NCI-H187 treated with DMSO at 0.1 percent for 48 hours (cell line): ENCODE data around the gene TIMM22.
"Not testable (repeated sequence)": the region's sequence is repeated elsewhere in the genome, so short reads cannot be mapped to it uniquely, and the experiment has no call there.

ENCODE experiments used
- DNase-seq: peaks from one replicate; lab custom pipeline; 2025; lab: John Stamatoyannopoulos, UW

The TIMM22 gene

GRCh38 chr17:973053-973452 lies 23.9 kb upstream of the TIMM22 start:
- DNase-seq = no peak

DNA sequence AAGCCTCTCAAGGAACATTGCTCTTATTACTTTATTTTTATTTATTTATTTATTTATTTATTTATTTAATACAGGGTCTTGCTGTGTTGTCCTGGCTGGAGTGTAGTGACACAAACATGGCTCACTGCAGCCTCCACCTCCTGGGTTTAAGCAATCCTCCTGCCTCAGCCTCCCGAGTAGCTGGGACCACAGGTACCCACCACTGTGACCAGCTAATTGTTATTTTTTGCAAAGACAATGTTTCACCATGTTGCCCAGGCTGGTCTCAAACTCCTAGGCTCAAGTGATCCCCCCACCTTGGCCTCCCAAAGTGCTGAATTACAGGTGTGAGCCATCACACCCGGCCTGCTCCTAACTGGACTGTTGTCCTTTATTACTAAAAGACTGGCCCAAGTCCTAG lies 22.2 kb upstream of the TIMM22 start:
- not testable (repeated sequence) for DNase-seq

GRCh38 chr17:975371-975915 lies 21.5 kb upstream of the TIMM22 start:
- DNase-seq = no peak

GRCh38 chr17:976312-976711 lies 20.6 kb upstream of the TIMM22 start:
- DNase-seq = no peak

DNA sequence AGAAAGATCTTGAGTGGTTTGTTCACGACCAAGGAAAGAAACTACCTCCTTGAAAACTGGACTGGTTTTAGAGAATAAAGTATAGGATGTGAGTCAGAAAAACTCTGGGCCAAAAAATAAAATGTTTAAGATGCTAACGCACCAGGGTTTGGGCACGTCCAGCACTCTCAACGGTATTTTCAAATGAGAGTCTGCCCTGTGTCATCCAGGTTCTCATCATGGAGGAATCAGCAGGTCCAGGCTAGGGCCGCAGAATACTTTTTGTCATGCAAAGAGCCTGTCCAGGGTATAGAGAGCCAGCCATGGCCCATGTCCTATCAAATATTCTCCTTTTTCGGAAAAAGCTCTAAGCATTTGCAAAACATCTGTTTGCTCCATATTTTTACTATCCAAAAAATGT lies 19.8 kb upstream of the TIMM22 start:
- no peak for DNase-seq

DNA sequence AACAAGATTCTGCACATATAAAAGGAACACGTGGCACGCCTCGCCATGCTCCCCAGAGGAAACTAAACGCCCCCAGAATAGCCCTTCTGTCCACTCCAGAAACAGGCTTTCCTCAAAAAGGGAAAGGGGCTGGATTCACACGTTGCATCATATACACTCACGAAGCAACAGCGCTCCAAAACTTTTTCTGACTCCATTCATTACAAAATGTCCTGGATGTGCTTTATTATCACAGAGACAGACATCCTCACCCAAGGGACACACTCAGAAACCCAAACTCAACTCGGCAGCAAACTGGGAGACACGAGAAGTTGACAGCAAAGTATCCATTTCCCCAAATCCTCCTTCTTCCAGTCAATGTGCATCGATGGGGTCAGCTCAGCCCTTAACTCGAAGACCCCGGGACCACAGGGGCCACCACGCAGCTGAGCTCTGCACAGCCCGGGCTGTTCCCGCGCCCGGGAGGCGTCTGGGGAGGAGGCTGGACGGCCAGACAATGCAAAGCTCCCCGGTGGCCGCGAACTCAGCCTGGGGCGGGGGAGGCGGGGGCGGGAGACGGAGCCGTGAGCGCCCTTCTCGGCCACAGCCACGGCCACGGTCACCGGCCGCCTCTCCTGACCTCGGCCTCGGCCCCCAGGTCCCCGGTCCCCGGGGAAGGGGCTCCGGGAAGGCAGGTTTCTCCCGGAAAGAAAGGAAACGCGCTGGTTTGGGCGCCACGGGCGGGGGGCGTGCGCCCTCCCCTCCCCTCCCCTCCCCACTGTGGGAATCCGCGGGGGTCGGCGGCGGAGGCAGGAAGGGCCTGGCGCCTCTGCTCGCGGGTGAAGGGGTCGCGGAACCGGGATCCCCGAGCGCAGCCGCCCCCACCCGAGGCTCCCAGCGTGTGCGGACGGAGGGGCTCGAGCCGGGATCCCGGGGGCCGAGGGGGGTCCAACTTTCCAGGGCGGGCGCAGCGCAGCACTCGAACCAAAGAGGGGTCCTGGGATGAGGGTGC lies 18.5 kb upstream of the TIMM22 start:
- DNase-seq = no peak

DNA sequence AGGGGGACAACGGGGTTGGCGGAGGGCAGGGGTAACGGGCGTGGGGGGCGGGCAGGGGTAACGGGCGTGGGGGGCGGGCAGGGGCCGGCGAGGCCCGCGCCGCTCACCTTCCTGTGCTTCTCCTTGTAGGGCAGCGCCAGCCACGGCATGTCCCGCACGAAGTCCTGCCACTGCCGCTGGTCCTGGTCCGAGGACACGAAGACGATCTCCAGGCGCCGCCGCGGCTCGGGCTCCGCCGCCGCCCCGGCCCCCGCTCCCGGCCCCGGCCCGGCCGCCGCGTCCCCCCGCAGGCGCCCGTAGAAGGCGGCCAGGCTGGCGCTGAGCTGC lies 17.8 kb upstream of the TIMM22 start:
- no peak for DNase-seq

- no peak for DNase-seq
These were observed 17.2 kb upstream of the TIMM22 start, which contains the start of gene NXN for GRCh38 chr17:979539-980405. NXN (minus strand) TSS chr17:979776.

DNA sequence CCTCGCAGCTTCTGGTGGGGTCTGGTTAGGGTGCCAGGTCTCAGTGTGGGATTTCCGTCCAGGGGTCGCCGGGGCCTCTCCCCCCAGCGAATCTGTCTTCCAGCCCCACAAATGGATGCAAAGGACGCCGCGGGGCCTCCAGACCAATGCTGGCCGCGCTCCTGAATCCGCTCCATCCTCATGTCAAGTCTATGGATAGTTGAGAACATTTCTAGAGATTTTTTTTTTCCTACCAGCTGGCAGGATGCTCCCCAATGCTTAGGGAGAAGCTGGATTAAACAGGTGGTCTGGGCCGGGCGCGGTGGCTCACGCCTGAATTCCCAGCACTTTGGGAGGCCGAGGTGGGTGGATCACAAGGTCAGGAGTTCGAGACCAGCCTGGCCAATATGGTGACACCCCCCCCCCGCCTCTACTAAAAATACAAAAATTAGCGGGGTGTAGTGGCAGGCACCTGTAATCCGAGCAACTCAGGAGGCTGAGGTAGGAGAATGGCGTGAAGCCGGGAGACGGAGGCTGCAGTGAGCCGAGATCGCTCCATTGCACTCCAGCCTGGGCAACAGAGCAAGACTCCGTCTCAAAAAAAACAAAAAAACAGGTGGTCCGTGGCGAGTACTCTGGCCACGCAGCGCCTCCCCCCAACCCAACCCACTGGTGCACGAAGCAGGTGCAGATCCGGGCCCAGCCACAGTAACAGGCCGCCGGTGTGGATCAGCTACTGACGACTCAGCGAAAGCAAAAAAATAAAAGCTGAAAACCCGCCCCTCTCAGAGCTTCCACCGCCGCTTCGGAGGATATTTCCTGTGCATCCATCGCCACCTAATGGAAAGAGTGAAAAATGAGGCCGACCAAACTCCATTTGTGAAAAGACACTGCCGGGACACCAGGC lies 16.3 kb upstream of the TIMM22 start:
- no peak for DNase-seq

GRCh38 chr17:981292-981658 lies 15.7 kb upstream of the TIMM22 start:
- no peak for DNase-seq

GRCh38 chr17:983921-984320 lies 13.0 kb upstream of the TIMM22 start:
- DNase-seq = no peak

GRCh38 chr17:986322-986929 lies 10.5 kb upstream of the TIMM22 start:
- DNase-seq = no peak

DNA sequence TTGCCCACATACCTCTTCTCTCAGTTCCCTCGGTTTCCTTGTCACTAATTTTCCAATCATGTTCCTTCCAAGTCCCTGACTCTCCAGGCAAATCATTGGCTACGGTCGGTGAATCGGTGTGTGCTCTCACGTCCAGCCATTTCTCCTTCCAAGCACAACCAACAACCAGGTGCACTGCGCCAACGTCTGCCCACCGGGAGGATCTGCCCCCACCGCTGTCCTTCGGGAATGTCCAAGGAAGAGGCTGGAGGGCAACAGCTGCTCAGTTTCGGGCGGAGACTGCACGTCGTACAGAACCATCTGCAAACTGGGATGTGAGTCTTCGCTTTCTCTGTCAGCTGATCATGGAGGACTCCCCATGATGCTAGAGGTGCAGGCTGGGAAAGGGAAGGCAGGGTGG lies 9.0 kb upstream of the TIMM22 start:
- DNase-seq = no peak

GRCh38 chr17:988561-988960 lies 8.4 kb upstream of the TIMM22 start:
- DNase-seq = no peak

DNA sequence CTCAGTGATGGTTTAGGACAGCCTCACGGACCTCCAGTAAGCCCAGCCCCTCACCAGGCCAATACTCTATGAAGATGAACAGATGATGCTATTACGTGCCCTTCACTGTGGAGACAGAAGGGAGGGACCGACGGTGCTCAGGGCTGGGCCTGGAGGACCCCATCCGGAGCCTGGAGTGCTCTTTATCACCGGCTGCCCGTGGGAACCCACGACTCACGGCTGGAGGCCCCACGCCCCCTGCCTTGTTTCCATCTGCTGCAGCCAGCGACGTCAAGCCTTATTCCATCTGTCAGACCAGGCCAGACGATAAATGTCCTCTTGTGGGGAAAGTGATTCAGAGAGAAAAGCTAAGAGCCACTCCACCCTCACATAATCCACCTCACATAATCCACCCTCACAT lies 4.0 kb upstream of the TIMM22 start:
- DNase-seq = no peak

- not testable (repeated sequence) for DNase-seq
These were observed 1.6 kb upstream of the TIMM22 start for GRCh38 chr17:995324-995723.

DNA sequence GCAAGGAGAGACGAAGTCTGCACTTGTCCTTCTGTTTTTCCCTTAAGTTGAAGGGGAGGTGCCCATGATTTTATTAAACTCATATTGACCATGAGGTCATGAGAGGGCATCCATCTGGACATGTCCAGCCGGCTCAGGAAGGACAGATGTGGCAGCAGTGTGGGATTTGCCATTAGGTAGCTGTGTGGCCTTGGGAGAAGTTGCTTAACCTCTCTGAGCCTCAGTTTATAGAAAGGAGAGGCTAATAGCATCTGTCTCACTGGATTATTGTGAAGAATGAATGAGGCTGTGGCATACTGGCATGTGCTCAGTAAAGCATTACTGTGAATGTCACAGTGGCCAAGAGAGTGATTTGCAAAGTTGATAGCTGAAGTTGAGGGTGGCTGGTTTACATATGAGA lies 1.2 kb downstream of the TIMM22 start:
- no peak for DNase-seq

GRCh38 chr17:1000597-1001461 lies 3.9 kb downstream of the TIMM22 start:
- no peak for DNase-seq

GRCh38 chr17:1001640-1002411 lies 4.9 kb downstream of the TIMM22 start:
- no peak for DNase-seq

DNA sequence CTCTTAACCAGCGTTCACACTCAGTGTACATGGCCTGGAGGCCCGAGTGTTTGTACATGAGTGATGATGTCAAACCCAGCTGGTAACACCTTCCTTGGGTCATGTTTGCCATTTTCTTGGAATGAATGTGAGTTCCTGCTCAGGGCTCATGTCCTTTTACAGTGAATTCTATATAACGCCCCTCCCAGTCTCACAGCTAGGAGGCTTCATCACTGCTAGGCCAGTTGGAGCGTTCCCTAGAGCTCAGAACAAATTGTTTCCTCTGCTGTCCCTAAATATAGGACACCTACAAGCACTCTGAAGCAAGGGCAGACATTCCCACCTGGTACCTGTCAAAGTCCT lies 5.5 kb downstream of the TIMM22 start:
- no peak for DNase-seq
